ENCODE data around the gene CIDEA.

GRCh38 chr18:12315911-12316310, 61.8 kb downstream of the CIDEA start:
- TF ChIP-seq CTCF (IDR thresholded peaks at IDR 0.05; ENCODE audit: low read depth, low read length) (no peak), EZH2phosphoT487 (IDR thresholded peaks at IDR 0.05; ENCODE audit: low read depth) (no peak)

Data from OCI-LY3 (cell line).